SK-N-MC (cell line): ENCODE measurements around the gene ATP6AP1.
"Not testable (repeated sequence)": the region's sequence is repeated elsewhere in the genome, so short reads cannot be mapped to it uniquely, and the experiment has no call there.

Source experiments
- EZH2 ChIP-seq: fragments of 200-600 bp; sonication (generic); IDR thresholded peaks from one replicate; pipeline ENCODE4 v1.6.1; 2017; ENCODE audit warnings: antibody characterized with exemption
- FOXP2 ChIP-seq: optimal IDR thresholded peaks from 2 replicates; pipeline ENCODE3; 2011; ENCODE audit warnings: mild to moderate bottlenecking, moderate library complexity; ENCODE audit not compliant: insufficient read depth; ENCODE audit errors: extremely low read length, control extremely low read depth
- POLR2AphosphoS5 ChIP-seq: IDR thresholded peaks from 2 replicates; pipeline ENCODE4 v1.6.1; 2012; ENCODE audit warnings: mild to moderate bottlenecking, low read depth, low read length, borderline replicate concordance

- not testable (repeated sequence) for TF ChIP-seq EZH2, POLR2AphosphoS5, FOXP2
These were observed 39.8 kb upstream of the ATP6AP1 start for GRCh38 chrX:154388649-154389048.
